Peyer's patch (tissue), 4 donors: ENCODE results near the gene MARK4. TPM values are rescaled to one million over a fixed set of nuclear protein-coding genes. Genes with fewer than 3 reads are reported as not detected.

Source experiments
- DNase-seq, 3 donors: peaks; one replicate each; pipeline ENCODE4 v3.0.0-alpha.2; 2017 to 2019
- H3K27ac ChIP-seq, 4 donors: fragments of 200-600 bp; sonication (generic); one replicate each; pipeline ENCODE4 v1.5.1; 2016 to 2019
- H3K27me3 ChIP-seq, 2 donors: fragments of 200-600 bp; sonication (generic); one replicate each; pipeline ENCODE4 v1.5.1; 2019
- H3K36me3 ChIP-seq, 3 donors: fragments of 200-600 bp; sonication (generic); one replicate each; pipeline ENCODE4 v1.5.1; 2016 to 2019
- H3K4me1 ChIP-seq, 4 donors: fragments of 200-600 bp; sonication (generic); one replicate each; pipeline ENCODE4 v1.5.1; 2016 to 2019
- H3K4me3 ChIP-seq, 4 donors: fragments of 200-600 bp; sonication (generic); 1 replicate in 3 of 4; 2 replicates in 1 of 4; pipeline ENCODE4 v1.5.1; 2016 to 2019; ENCODE audit warnings: mild to moderate bottlenecking in 1 of 4
- H3K9me3 ChIP-seq, 4 donors: fragments of 200-600 bp; sonication (generic); one replicate each; pipeline ENCODE4 v1.5.1; 2016 to 2019; ENCODE audit warnings: mild to moderate bottlenecking in 1 of 4
- CTCF ChIP-seq, 6 experiments: fragments of 450-650 bp in 4 of 6; fragments of 200-600 bp in 2 of 6; sonication (generic) in 1 of 6; IDR thresholded peaks; one replicate each; pipeline ENCODE4 v1.5.1; 2017 to 2019; ENCODE audit warnings: antibody characterized with exemption in 6 of 6, mild to moderate bottlenecking in 3 of 6, moderate library complexity in 1 of 6
- POLR2A ChIP-seq, 2 donors: fragments of 450-650 bp; IDR thresholded peaks; one replicate each; pipeline ENCODE4 v1.5.1; 2017; ENCODE audit warnings: antibody characterized with exemption in 2 of 2, mild to moderate bottlenecking in 2 of 2, moderate library complexity in 2 of 2
- total RNA-seq, 4 donors: library from RNA; depleted of rRNA; stranded (reverse); fragments of >200 nt; gene quantifications; one replicate each; pipeline ENCODE4 v1.1.0, GENCODE V29; 2016

Gene MARK4
- total RNA-seq, 4 donors from 2014 or later = 8.1 to 63.5 (median 23.4) TPM

GRCh38 chr19:45350477-45351058 lies 99.5 kb downstream of the MARK4 start:
- Histone ChIP-seq H3K27me3 (no peaks in the 10 kb centered on the region), H3K4me3 (no peak overlapping the region), H3K9me3 (no peaks in the 10 kb centered on the region), H3K27ac (no peak overlapping the region), H3K4me1 (no peaks in the 10 kb centered on the region), H3K36me3 (peaks cover 0 to 13% (median 0%) of the 10 kb centered on the region in 3 donors)
- no peak for DNase-seq
- TF ChIP-seq CTCF (IDR thresholded peaks at IDR 0.05) (no peak), POLR2A (IDR thresholded peaks at IDR 0.05) (no peak)

- Histone ChIP-seq H3K27me3 (no peaks in the 10 kb centered on the region), H3K36me3 (peaks cover 0 to 13% (median 0%) of the 10 kb centered on the region in 3 donors), H3K4me1 (no peaks in the 10 kb centered on the region), H3K27ac (no peak overlapping the region), H3K9me3 (no peaks in the 10 kb centered on the region), H3K4me3 (no peak overlapping the region)
- TF ChIP-seq POLR2A (IDR thresholded peaks at IDR 0.05) (no peak), CTCF (IDR thresholded peaks at IDR 0.05) (no peak)
- DNase-seq = no peak
Measured at GRCh38 chr19:45351401-45351952, 100.4 kb downstream of the MARK4 start.

- H3K36me3 ChIP-seq = peaks cover 0 to 13% (median 0%) of the 10 kb centered on the region in 3 donors
- DNase-seq = no peak
- no peaks in the 10 kb centered on the region for H3K27me3 ChIP-seq
- H3K27ac ChIP-seq = no peak overlapping the region
- no peak overlapping the region for H3K4me3 ChIP-seq
- H3K9me3 ChIP-seq = no peaks in the 10 kb centered on the region
- no peaks in the 10 kb centered on the region for H3K4me1 ChIP-seq
- no peak for TF ChIP-seq POLR2A (IDR thresholded peaks at IDR 0.05)
- TF ChIP-seq CTCF (IDR thresholded peaks at IDR 0.05) = no peak
Measured at GRCh38 chr19:45352062-45352461, 101.0 kb downstream of the MARK4 start.

- Histone ChIP-seq H3K27ac (no peak overlapping the region), H3K9me3 (no peaks in the 10 kb centered on the region), H3K4me3 (no peak overlapping the region), H3K4me1 (no peaks in the 10 kb centered on the region), H3K36me3 (peaks cover 0 to 13% (median 0%) of the 10 kb centered on the region in 3 donors), H3K27me3 (no peaks in the 10 kb centered on the region)
- DNase-seq = no peak
- no peak for TF ChIP-seq CTCF (IDR thresholded peaks at IDR 0.05)
- no peak for TF ChIP-seq POLR2A (IDR thresholded peaks at IDR 0.05)
Measured at GRCh38 chr19:45352471-45352870, 101.4 kb downstream of the MARK4 start.

GRCh38 chr19:45352914-45353796 lies 102.1 kb downstream of the MARK4 start:
- no peaks in the 10 kb centered on the region for H3K9me3 ChIP-seq
- no peak for DNase-seq
- peaks cover 0 to 13% (median 0%) of the 10 kb centered on the region in 3 donors for H3K36me3 ChIP-seq
- H3K27me3 ChIP-seq = no peaks in the 10 kb centered on the region
- TF ChIP-seq POLR2A (IDR thresholded peaks at IDR 0.05) (no peak), CTCF (IDR thresholded peaks at IDR 0.05) (no peak)
- H3K27ac ChIP-seq = no peak overlapping the region
- H3K4me3 ChIP-seq = no peak overlapping the region
- no peaks in the 10 kb centered on the region for H3K4me1 ChIP-seq
